Measurements from ENCODE around the gene COPS9. TPM values are rescaled to one million over a fixed set of nuclear protein-coding genes. Genes with fewer than 3 reads are reported as not detected.

COPS9 gene
- total and polyA plus RNA-seq, 5 donors from 2014 or later: 77.6 to 330 (median 326) TPM

GRCh38 chr2:240144649-240145261 lies 8.7 kb upstream of the COPS9 start:
- Histone ChIP-seq H3K9me3 (ENCODE audit: control insufficient read depth in 2 of 2, low read length in 2 of 2) (no peaks in the 10 kb centered on the region), H3K36me3 (ENCODE audit: control insufficient read depth, insufficient read depth, low read length) (no peaks in the 10 kb centered on the region), H3K4me3 (ENCODE audit: low read depth, low read length) (no peak overlapping the region), H3K27ac (ENCODE audit: insufficient read depth, low read length, poor library complexity, severe bottlenecking) (no peak overlapping the region), H3K4me1 (ENCODE audit: control insufficient read depth, insufficient read depth, low read length, poor library complexity, severe bottlenecking) (peaks cover 7% of the 10 kb centered on the region), H3K27me3 (ENCODE audit: control insufficient read depth, insufficient read depth, low read length) (no peaks in the 10 kb centered on the region)
- peaks cover 0 to 3% (median 0%) of the 10 kb centered on the region in 7 donors for H3K9me3 Mint-ChIP-seq
- DNase-seq (no peak), ATAC-seq (ENCODE audit: low read depth in 2 of 2) (no peak)
- H3K27me3 Mint-ChIP-seq: peaks cover 6% of the 10 kb centered on the region
- no peak overlapping the region for H3K27ac Mint-ChIP-seq
- no peaks in the 10 kb centered on the region for H3K36me3 Mint-ChIP-seq
- peaks cover 0 to 2% (median under 1%) of the 10 kb centered on the region in 4 donors for H3K4me1 Mint-ChIP-seq
- no peak overlapping the region for H3K4me3 Mint-ChIP-seq

- ATAC-seq (ENCODE audit: low read depth in 2 of 2): peak; percentile 80 to 84
- H3K27me3 ChIP-seq (ENCODE audit: control insufficient read depth, insufficient read depth, low read length): no peaks in the 10 kb centered on the region
- H3K4me1 ChIP-seq (ENCODE audit: control insufficient read depth, insufficient read depth, low read length, poor library complexity, severe bottlenecking): peaks cover 7% of the 10 kb centered on the region
- no peaks in the 10 kb centered on the region for H3K36me3 Mint-ChIP-seq
- H3K27me3 Mint-ChIP-seq: peaks cover 6% of the 10 kb centered on the region
- H3K9me3 ChIP-seq (ENCODE audit: control insufficient read depth in 2 of 2, low read length in 2 of 2): no peaks in the 10 kb centered on the region
- H3K4me3 ChIP-seq (ENCODE audit: low read depth, low read length): no peak overlapping the region
- no peak overlapping the region for H3K27ac ChIP-seq (ENCODE audit: insufficient read depth, low read length, poor library complexity, severe bottlenecking)
- H3K36me3 ChIP-seq (ENCODE audit: control insufficient read depth, insufficient read depth, low read length): no peaks in the 10 kb centered on the region
- DNase-seq: peak; percentile 61 to 75 (median 71)
- H3K27ac Mint-ChIP-seq: no peak overlapping the region
- peaks cover 0 to 3% (median 0%) of the 10 kb centered on the region in 7 donors for H3K9me3 Mint-ChIP-seq
- H3K4me1 Mint-ChIP-seq: peaks cover 0 to 2% (median under 1%) of the 10 kb centered on the region in 4 donors
- no peak overlapping the region for H3K4me3 Mint-ChIP-seq
These were observed 7.9 kb upstream of the COPS9 start for GRCh38 chr2:240143801-240144648.

GRCh38 chr2:240143276-240143675 lies 7.2 kb upstream of the COPS9 start:
- no peaks in the 10 kb centered on the region for H3K36me3 Mint-ChIP-seq
- no peaks in the 10 kb centered on the region for H3K27me3 ChIP-seq (ENCODE audit: control insufficient read depth, insufficient read depth, low read length)
- H3K4me1 ChIP-seq (ENCODE audit: control insufficient read depth, insufficient read depth, low read length, poor library complexity, severe bottlenecking): peaks cover 7% of the 10 kb centered on the region
- H3K4me3 ChIP-seq (ENCODE audit: low read depth, low read length): no peak overlapping the region
- H3K27ac Mint-ChIP-seq: no peak overlapping the region
- ATAC-seq (ENCODE audit: low read depth in 2 of 2): no peak
- H3K27me3 Mint-ChIP-seq: peaks cover 11% of the 10 kb centered on the region
- H3K4me3 Mint-ChIP-seq: no peak overlapping the region
- peaks cover 0 to 2% (median under 1%) of the 10 kb centered on the region in 4 donors for H3K4me1 Mint-ChIP-seq
- DNase-seq: no peak
- H3K9me3 ChIP-seq (ENCODE audit: control insufficient read depth in 2 of 2, low read length in 2 of 2): no peaks in the 10 kb centered on the region
- peaks cover 0 to 3% (median 0%) of the 10 kb centered on the region in 7 donors for H3K9me3 Mint-ChIP-seq
- H3K36me3 ChIP-seq (ENCODE audit: control insufficient read depth, insufficient read depth, low read length): no peaks in the 10 kb centered on the region
- H3K27ac ChIP-seq (ENCODE audit: insufficient read depth, low read length, poor library complexity, severe bottlenecking): no peak overlapping the region

- peaks cover 0 to 3% (median 0%) of the 10 kb centered on the region in 7 donors for H3K9me3 Mint-ChIP-seq
- H3K4me1 Mint-ChIP-seq: peaks cover 0 to 3% (median under 1%) of the 10 kb centered on the region in 4 donors
- DNase-seq (no peak), ATAC-seq (ENCODE audit: low read depth in 2 of 2) (no peak)
- Histone ChIP-seq H3K27me3 (ENCODE audit: control insufficient read depth, insufficient read depth, low read length) (no peaks in the 10 kb centered on the region), H3K36me3 (ENCODE audit: control insufficient read depth, insufficient read depth, low read length) (no peaks in the 10 kb centered on the region), H3K9me3 (ENCODE audit: control insufficient read depth in 2 of 2, low read length in 2 of 2) (no peaks in the 10 kb centered on the region), H3K4me1 (ENCODE audit: control insufficient read depth, insufficient read depth, low read length, poor library complexity, severe bottlenecking) (peaks cover 7% of the 10 kb centered on the region), H3K27ac (ENCODE audit: insufficient read depth, low read length, poor library complexity, severe bottlenecking) (no peak overlapping the region), H3K4me3 (ENCODE audit: low read depth, low read length) (no peak overlapping the region)
- H3K27ac Mint-ChIP-seq: no peak overlapping the region
- H3K27me3 Mint-ChIP-seq: peaks cover 11% of the 10 kb centered on the region
- H3K4me3 Mint-ChIP-seq: no peak overlapping the region
- no peaks in the 10 kb centered on the region for H3K36me3 Mint-ChIP-seq
These were observed 6.8 kb upstream of the COPS9 start for GRCh38 chr2:240142859-240143258.

GRCh38 chr2:240142256-240142775 lies 6.2 kb upstream of the COPS9 start:
- Histone ChIP-seq H3K4me1 (ENCODE audit: control insufficient read depth, insufficient read depth, low read length, poor library complexity, severe bottlenecking) (peaks cover 7% of the 10 kb centered on the region), H3K9me3 (ENCODE audit: control insufficient read depth in 2 of 2, low read length in 2 of 2) (no peaks in the 10 kb centered on the region), H3K36me3 (ENCODE audit: control insufficient read depth, insufficient read depth, low read length) (no peaks in the 10 kb centered on the region), H3K27ac (ENCODE audit: insufficient read depth, low read length, poor library complexity, severe bottlenecking) (no peak overlapping the region), H3K4me3 (ENCODE audit: low read depth, low read length) (no peak overlapping the region), H3K27me3 (ENCODE audit: control insufficient read depth, insufficient read depth, low read length) (no peaks in the 10 kb centered on the region)
- H3K4me3 Mint-ChIP-seq: no peak overlapping the region
- DNase-seq (no peak), ATAC-seq (ENCODE audit: low read depth in 2 of 2) (no peak)
- H3K36me3 Mint-ChIP-seq: no peaks in the 10 kb centered on the region
- peaks cover 0 to 3% (median 0%) of the 10 kb centered on the region in 7 donors for H3K9me3 Mint-ChIP-seq
- H3K27ac Mint-ChIP-seq: no peak overlapping the region
- peaks cover 11% of the 10 kb centered on the region for H3K27me3 Mint-ChIP-seq
- peaks cover 0 to 4% (median under 1%) of the 10 kb centered on the region in 4 donors for H3K4me1 Mint-ChIP-seq

- Mint-ChIP-seq H3K36me3 (no peaks in the 10 kb centered on the region), H3K27ac (no peak overlapping the region), H3K4me1 (peaks cover 0 to 10% (median 4%) of the 10 kb centered on the region in 4 donors), H3K4me3 (no peak overlapping the region), H3K27me3 (peaks cover 11% of the 10 kb centered on the region), H3K9me3 (peaks cover 0 to 1% (median 0%) of the 10 kb centered on the region in 7 donors)
- peaks cover 12% of the 10 kb centered on the region for H3K4me1 ChIP-seq (ENCODE audit: control insufficient read depth, insufficient read depth, low read length, poor library complexity, severe bottlenecking)
- no peak overlapping the region for H3K27ac ChIP-seq (ENCODE audit: insufficient read depth, low read length, poor library complexity, severe bottlenecking)
- H3K9me3 ChIP-seq (ENCODE audit: control insufficient read depth in 2 of 2, low read length in 2 of 2): no peaks in the 10 kb centered on the region
- ATAC-seq (ENCODE audit: low read depth in 2 of 2): no peak
- no peaks in the 10 kb centered on the region for H3K36me3 ChIP-seq (ENCODE audit: control insufficient read depth, insufficient read depth, low read length)
- DNase-seq: no peak
- H3K4me3 ChIP-seq (ENCODE audit: low read depth, low read length): no peak overlapping the region
- no peaks in the 10 kb centered on the region for H3K27me3 ChIP-seq (ENCODE audit: control insufficient read depth, insufficient read depth, low read length)
These were observed 5.6 kb upstream of the COPS9 start for GRCh38 chr2:240141736-240142135.

- Histone ChIP-seq H3K4me1 (ENCODE audit: control insufficient read depth, insufficient read depth, low read length, poor library complexity, severe bottlenecking) (peaks cover 14% of the 10 kb centered on the region), H3K4me3 (ENCODE audit: low read depth, low read length) (no peak overlapping the region), H3K36me3 (ENCODE audit: control insufficient read depth, insufficient read depth, low read length) (no peaks in the 10 kb centered on the region), H3K27me3 (ENCODE audit: control insufficient read depth, insufficient read depth, low read length) (no peaks in the 10 kb centered on the region), H3K9me3 (ENCODE audit: control insufficient read depth in 2 of 2, low read length in 2 of 2) (no peaks in the 10 kb centered on the region), H3K27ac (ENCODE audit: insufficient read depth, low read length, poor library complexity, severe bottlenecking) (no peak overlapping the region)
- peaks cover 0 to 16% (median 6%) of the 10 kb centered on the region in 4 donors for H3K4me1 Mint-ChIP-seq
- peaks cover 0 to 1% (median 0%) of the 10 kb centered on the region in 7 donors for H3K9me3 Mint-ChIP-seq
- no peak overlapping the region for H3K4me3 Mint-ChIP-seq
- DNase-seq (no peak), ATAC-seq (ENCODE audit: low read depth in 2 of 2) (no peak)
- peak overlapping the region in 1 of 3 donors; percentile 43 for H3K27ac Mint-ChIP-seq
- H3K36me3 Mint-ChIP-seq: no peaks in the 10 kb centered on the region
- peaks cover 11% of the 10 kb centered on the region for H3K27me3 Mint-ChIP-seq
These were observed 4.8 kb upstream of the COPS9 start for GRCh38 chr2:240140920-240141319.

Measured in CD4-positive, CD25-positive, alpha-beta regulatory T cell (primary cell).